Inflammatory macrophage treated with lipopolysaccharide for 4 hours (primary cell): ENCODE measurements around the gene CYP46A1.
"Not testable (repeated sequence)": the region's sequence is repeated elsewhere in the genome, so short reads cannot be mapped to it uniquely, and the experiment has no call there.

Experiments
- DNase-seq: peaks from one replicate; pipeline ENCODE4 v3.0.0-alpha.2; 2020

Gene CYP46A1

GRCh38 chr14:99658218-99658845 is 25.8 kb upstream of the CYP46A1 start:
- no peak for DNase-seq

- no peak for DNase-seq
Measured at GRCh38 chr14:99659333-99659741, 24.8 kb upstream of the CYP46A1 start.

DNA sequence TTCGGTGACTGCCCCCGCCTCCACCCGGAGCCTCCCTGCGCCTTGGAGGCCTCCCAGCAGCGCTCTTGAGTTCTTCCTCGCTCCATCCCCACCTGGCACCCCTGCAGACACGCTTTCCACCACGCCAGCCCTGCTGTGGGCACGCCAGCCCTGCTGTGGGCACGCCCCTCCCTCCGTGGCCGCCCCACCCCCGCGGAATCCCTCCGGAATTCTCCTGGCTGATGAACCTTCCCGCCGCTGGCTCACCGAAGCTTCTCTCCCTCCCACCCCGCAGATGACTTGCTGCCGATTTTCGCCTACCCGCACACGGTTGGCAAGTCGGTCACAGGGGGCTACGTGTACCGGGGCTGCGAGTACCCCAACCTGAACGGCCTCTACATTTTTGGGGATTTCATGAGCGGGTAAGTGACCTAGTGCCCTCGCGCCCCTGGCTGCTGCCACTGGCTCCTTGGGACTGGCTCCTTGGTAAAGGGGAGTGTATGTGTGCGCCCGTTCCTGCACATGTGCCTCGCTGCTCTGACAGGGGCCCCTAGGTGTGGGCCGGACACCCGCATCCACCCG is 24.0 kb upstream of the CYP46A1 start:
- DNase-seq: no peak

- no peak for DNase-seq
Measured at GRCh38 chr14:99660794-99661193, 23.3 kb upstream of the CYP46A1 start.

- not testable (repeated sequence) for DNase-seq
Measured at GRCh38 chr14:99661206-99661605, 22.9 kb upstream of the CYP46A1 start.

- no peak for DNase-seq
Measured at GRCh38 chr14:99662846-99663245, 21.3 kb upstream of the CYP46A1 start.

GRCh38 chr14:99663386-99664057 is 20.6 kb upstream of the CYP46A1 start:
- DNase-seq: no peak

DNA sequence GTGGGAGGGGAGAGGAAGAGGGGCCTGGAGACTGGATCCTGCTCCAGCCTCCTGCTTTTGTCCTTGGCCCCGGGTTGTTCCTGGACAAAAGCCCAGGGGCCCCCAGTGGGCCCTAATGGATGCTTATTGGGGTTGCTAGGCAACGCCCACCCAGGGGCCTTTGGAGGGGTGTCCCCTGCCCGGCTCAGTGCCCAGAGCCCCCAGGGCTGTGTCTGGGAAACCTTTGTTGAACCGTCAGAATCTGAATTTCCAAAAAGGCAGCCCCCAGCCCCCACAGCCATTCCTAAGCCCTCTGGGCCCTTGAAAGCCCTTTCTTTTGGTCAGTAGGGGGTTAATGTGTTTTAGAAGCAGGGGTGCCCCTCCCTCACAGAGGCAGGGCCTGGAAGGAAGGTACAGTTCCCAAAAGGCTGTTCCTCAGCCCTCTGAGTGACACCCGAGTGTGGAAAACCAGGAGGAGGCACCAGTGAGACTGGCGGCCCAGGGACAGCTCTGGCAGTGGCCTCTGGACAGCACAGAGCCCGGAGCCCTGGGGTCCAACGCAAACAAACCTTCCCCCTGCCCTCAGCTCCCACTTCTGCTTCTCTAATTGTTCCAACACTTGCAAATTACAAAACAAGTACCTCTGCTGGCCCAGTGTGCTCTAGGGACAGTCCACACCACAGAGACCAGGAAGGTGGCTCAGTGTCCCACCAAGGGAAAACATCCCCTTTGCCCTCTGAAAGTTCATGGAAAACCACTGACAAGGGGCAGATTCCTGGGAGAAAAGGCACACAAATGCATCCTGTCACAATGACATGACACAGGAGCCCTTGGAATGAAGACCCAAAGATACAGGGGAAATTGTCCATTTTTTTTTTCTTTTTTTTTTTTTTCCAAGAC is 19.8 kb upstream of the CYP46A1 start:
- DNase-seq: no peak

DNA sequence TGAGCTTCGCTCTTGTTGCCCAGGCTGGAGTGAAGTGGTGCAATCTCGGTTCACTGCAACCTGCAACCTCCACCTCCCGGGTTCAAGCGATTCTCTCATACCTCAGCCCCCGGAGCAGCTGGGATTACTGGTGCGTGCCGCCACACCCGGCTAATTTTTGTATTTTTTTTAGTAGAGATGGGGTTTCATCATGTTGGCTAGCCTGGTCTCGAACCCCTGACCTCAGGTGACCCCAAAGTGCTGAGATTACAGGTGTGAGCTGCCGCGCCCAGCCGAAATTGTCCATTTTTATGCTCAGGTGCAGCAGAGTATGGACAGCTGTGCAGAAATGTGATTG is 19.2 kb upstream of the CYP46A1 start:
- DNase-seq: no peak

- DNase-seq: no peak
Measured at GRCh38 chr14:99666533-99666932, 17.6 kb upstream of the CYP46A1 start.

DNA sequence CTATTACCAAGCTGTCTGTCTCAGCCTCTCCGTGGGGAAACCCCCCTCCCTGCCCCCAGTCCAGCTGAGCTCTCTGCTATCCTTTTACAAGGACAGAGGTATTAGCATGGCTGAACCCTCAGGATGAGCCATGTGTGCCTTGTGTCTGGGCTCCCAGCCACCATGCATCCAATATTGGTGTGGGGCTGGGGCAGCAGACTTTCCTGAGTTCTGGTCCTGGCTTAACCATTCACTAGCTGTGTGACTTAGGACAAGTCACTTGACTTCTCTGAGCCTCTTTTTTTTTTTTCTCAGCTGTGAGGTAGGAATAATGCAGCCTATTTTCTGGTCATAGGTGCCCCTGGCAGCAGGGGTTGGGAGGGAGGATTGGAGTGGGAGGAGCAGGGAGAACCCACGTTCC is 17.1 kb upstream of the CYP46A1 start:
- no peak for DNase-seq

DNA sequence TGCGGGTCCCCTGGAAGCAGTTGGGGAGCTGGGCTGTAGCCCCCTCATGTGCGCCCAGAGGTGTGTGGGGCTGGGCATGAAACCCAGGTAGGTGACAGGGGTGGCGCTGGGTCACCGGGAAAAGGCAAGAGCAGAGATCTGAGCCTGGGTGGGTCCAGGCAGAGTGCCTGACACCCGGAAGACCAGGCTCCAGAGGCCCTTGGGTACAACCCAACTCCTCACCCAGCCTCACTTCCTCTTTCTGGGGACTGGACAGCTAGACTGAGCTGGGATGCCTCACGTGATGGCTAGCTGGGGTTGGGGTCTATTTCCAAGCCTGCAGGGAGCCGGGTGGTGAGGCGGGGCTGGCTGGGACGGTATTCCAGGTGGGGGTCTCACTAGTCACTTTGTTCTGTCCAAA is 16.3 kb upstream of the CYP46A1 start:
- no peak for DNase-seq

- DNase-seq: no peak
Measured at GRCh38 chr14:99668307-99669295, 15.5 kb upstream of the CYP46A1 start.

DNA sequence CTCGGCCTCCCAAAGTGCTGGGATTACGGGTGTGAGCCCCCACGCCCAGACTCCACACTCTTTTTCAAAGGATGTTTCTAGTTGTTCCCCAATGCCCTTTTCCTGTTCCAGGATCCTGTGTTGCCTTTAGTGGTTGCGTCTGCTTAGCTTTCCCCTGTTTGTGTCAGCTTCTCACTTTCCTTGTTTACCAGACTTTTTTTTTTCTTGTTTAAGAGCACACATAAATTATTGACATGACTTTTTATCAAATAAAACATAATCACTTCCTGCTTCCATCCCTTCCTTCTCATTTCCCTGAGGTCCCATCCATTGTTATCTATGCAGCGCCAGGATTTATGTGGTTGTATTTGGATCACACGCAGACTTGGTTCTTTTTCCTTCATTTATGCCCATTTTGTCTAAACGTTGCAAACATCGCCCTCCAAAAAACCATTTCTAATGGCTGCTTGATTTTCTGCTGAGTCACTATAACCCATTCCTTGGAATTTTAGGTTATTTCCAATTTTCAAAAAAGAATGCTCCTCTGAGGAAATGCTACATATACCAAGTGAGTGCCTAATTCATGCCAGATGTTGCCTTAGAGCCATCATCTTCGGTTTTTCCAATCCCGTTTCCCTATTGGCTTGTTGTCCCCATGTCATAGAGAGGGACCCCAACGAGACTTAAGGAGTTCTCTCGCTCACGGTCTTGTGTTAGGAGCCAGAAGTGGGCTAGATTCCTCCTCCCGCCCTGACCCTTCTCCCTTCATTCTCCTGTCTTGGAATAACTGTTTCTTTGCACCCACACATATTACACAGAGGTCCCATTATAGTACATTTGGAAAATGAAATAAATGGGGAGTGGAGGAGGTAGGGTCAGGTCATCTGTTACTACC is 13.5 kb upstream of the CYP46A1 start:
- DNase-seq: no peak

DNA sequence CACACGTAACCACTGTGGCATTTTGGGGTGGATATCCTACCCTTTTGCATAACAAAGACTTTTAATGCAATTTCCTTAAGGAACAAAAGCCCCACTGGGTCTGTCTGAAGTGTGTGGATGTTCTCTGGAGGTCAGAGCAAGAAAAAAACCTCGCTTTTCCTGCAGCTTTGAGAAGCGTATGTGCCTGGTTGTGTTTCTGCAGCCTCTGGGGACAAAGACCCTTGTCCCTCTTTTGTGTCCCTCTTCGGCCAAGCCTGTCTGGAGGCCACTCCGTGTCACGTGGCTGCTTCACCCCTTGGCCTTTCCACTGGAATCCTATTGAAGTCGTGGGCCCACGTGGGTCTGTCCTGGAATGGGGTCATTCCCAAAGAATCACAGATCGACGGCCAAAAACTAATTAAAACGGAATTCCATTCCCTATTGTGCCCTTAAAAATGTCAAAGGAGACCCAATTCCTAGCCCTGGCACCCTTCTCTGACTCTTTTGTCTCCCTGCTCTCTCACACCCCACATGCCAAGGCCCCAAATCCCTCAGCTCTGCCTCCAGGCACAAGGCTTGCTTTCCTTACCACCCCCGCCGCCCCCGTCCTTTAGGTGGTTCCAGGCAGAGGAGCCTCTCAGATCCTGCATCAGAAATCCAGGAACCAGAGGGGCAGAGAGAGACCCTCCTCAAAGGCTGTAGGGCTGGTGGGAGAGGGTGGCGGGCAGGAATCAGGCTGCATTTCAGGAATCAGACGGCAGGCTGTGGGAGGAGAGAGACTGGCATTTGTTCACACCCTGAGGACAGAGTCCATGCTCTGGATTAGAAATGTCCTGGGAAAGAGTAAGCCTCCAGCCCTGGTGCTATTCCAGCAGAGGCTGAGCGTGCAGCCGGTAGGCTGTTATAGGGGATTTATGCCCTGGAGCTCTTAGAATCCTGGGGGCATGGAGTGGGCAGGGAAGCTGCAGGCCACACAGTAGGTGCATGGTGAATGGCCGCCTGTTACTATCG is 12.6 kb upstream of the CYP46A1 start:
- DNase-seq: no peak

DNA sequence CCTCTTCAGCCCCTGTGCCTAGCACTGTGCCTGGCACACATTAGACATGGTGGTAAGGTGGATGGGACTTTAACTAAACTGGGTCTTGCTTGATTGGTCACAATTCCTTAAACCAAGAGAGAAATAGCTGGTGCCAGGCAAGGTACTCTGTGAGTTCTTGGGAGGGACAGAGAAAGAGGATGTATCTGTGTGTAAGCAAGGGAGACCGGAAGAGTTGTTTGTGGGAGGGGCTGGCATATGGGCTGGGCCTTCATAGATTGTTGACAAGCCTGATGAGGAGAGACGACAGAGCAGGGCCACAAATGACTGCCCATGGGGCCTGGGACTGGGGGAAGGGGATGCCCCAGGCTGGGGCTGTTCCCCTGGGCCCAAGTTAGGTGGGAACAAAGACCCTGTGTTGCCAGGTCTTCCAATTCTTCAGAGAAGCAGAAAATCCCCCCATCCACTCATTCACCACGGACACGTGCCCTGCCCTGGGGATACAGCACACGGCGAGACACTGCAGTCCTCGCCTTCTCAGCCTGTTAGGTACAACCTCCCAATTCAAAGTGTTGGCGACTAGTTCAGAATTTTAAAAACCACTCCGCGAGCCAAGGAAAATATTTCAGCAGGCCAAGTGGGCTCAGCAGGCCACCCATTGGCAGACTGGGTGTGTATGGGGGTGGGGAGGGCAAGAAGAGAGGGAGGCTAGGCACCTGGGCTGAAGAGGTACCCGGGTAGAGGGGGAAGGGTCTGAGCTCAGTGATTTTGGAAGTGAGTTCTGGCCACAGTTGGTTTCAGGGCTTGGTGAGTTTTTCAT is 11.4 kb upstream of the CYP46A1 start:
- peak; percentile 44 for DNase-seq

DNA sequence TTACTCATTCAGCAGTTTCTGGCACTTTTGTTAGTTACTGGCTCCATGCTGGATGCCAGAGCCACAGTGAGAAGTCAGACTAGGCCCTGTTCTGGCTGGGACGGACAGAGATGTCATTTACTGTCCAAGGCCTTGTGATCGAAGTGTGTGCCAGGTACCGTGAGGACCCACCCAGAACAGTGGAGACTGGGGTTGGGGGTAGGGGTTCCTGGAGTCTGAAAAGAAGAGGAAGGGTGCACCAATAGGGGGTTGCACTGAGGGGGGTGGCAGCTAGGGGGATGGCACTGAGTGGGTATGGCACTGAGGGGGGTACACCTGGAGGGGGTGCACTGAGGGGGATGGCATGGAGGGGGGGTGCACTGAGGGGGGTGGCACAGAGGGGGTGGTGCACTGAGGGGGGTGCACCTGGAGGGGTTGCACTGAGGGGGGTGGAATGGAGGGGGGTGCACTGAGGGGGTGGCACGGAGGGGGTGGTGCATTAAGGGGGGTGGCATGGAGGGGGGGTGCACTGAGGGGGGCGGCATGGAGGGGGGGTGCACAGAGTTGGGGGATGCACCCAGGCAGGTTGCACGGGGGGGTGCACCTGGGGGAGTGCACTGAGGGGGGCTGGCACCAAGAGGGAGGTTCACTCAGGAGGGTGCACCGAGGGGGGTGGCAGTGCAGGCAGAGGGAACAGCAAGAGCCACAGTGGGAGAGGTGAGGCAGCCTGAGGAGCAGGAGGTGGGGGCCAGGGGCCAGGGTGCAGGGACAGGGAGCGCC is 10.6 kb upstream of the CYP46A1 start:
- DNase-seq: no peak

DNA sequence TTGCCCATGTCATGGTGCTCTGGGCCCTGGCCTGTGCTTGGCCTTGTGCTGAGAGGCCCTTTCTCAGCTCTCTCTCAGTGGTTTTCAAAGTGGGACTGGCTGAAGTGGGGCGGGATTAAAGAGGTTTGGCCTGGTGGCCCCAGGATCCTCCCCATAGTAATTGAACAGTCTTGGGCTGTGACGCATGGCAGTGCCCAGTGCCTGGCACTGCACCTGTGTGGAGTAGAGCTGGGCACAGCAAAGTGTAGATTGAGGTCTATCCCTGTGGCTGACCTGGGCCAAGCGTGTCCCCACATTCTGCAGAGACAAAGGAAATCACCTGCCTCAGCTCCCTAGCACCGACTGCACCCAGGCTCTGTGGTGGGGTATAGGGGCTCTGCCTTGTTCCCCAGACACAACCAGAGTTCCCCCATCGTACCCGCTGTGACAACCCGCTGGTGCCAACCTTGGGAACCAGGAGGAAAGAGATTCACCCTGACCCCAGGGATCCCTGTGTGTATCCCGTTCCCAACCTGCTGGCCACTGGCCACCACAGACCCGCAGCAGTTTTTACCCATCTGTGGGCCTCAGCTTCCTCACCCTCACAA is 9.9 kb upstream of the CYP46A1 start:
- no peak for DNase-seq
